ENCODE results near the gene RASA4B. TPM values are rescaled to one million over a fixed set of nuclear protein-coding genes. Genes with fewer than 3 reads are reported as not detected.
"Not testable (repeated sequence)": the region's sequence is repeated elsewhere in the genome, so short reads cannot be mapped to it uniquely, and the experiment has no call there.

RASA4B gene
- polyA plus RNA-seq, 3 donors from 2014 or later: 1.8 to 2.7 (median 2.1) TPM

DNA sequence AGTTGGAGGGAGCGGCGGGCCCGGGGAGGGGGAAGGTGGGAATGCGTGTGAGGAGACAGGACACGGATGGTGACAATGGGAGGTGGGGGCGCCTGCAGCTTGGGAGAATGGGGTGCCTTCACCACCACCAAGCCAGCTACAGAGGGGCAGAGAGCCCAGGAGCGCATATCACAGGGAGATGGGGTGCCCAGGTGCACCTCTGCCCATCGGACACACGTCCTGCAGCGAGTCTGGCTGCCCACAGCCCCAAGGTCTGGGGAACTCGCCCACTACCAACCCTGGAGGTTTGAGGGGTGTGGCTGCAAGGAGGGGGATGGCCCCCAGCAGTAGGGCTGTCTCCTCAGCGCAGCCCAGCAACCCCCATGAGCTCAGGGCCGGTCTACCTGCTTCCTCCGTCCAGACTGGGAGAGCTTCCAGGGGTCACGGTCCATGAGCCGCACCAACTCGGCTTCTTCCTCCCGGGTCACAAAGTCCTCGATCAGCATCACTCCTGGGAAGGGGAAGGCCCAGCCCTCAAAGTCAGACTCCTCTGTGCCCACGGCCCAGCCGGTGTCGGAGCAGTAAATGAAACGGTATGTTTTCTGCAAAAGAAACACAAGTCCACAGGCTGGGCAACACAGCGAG is 58.2 kb downstream of the RASA4B start:
- Mint-ChIP-seq H3K4me3 (no peak overlapping the region), H3K36me3 (peaks cover 0 to 7% (median 3%) of the 10 kb centered on the region in 3 donors), H3K9me3 (no peaks in the 10 kb centered on the region), H3K27me3 (ENCODE audit: low read depth in 3 of 3) (peaks cover 0 to 5% (median 0%) of the 10 kb centered on the region in 3 donors), H3K27ac (no peak overlapping the region), H3K4me1 (peaks cover 18 to 24% of the 10 kb centered on the region in 2 donors)
- DNase-seq: no peak

DNA sequence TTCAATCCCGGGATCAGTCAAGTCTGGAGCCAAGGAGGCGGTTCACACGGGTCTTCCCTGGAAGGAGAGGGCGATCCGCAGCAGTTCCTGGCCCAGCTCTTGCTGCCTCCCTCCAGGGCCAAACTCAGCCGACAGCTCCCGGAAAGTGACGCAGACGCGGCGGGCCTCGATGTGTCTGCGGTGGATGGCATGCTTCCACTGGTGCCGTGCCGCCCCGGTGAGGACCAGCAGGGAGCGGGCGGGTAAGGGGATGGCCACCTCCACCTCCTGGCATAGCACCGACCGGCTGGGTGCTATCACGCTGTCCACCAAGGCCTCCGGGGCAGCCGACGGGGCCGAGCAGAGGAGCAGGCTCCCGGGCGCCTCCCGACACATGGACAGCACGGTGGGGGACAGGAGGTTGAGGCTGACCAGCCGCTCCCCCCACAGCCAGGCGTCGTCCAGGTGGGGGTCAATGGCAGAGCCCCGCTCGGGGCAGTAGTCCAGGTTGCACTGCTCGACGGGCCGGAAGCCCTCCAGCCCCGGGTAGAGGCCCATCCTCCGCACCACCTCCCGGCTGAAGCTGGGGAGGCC is 60.1 kb downstream of the RASA4B start:
- no peak overlapping the region for H3K4me3 Mint-ChIP-seq
- H3K36me3 Mint-ChIP-seq: peaks cover 0 to 4% (median 3%) of the 10 kb centered on the region in 3 donors
- no peaks in the 10 kb centered on the region for H3K9me3 Mint-ChIP-seq
- no peak for DNase-seq
- peaks cover 6 to 10% of the 10 kb centered on the region in 2 donors for H3K4me1 Mint-ChIP-seq
- no peak overlapping the region for H3K27ac Mint-ChIP-seq
- H3K27me3 Mint-ChIP-seq (ENCODE audit: low read depth in 3 of 3): peaks cover 0 to 2% (median 0%) of the 10 kb centered on the region in 3 donors

DNA sequence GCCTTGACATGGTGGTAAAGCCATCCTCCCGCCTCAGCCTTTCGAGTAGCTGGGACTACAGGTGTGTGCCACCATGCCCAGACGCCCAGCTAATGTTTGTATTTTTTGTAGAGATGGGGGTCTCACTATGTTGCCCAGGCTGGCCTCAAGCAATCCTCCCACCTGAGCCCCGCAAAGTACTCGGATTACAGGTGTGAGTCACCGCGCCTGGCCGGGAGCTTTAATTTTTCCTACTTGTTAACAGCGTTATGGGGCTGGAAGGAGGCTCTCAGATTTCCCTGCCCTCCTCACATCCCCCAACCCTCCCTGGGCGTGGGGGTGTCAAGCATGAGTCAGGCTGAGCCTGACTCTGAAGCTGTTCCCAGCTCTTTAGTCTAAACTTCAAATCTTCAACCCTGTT is 61.2 kb downstream of the RASA4B start:
- Mint-ChIP-seq H3K4me3 (no peak overlapping the region), H3K9me3 (no peaks in the 10 kb centered on the region), H3K36me3 (peaks cover 0 to 3% (median 3%) of the 10 kb centered on the region in 3 donors), H3K27me3 (ENCODE audit: low read depth in 3 of 3) (peaks cover 0 to 2% (median 0%) of the 10 kb centered on the region in 3 donors), H3K27ac (peak overlapping the region in 1 of 6 donors; percentile 50), H3K4me1 (peaks cover 0 to 5% of the 10 kb centered on the region in 2 donors)
- DNase-seq: no peak

DNA sequence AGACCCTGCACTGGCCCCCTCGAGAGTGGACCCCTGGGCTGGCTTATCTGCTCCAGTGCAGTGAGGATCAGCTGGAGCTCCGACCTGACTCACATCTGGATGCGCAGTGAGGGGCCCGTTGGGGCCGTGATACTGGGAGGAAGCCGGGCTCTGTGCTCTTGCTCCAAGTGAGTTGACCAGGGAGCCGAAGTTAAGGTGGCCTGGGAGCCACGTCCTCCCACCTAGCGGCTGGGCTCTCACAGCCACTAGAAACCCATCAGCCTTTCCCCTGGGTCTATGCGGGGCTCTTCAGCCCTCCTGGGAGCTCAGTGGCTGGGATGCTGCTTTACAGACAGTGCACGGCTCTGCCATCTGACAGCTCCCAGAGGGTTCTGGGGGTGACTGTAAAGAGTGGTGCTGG is 62.0 kb downstream of the RASA4B start:
- H3K27me3 Mint-ChIP-seq (ENCODE audit: low read depth in 3 of 3): peaks cover 0 to 2% (median 0%) of the 10 kb centered on the region in 3 donors
- no peaks in the 10 kb centered on the region for H3K9me3 Mint-ChIP-seq
- no peak overlapping the region for H3K4me3 Mint-ChIP-seq
- no peak overlapping the region for H3K27ac Mint-ChIP-seq
- peaks cover 0 to 3% (median 1%) of the 10 kb centered on the region in 3 donors for H3K36me3 Mint-ChIP-seq
- peaks cover 0 to under 1% of the 10 kb centered on the region in 2 donors for H3K4me1 Mint-ChIP-seq
- no peak for DNase-seq

DNA sequence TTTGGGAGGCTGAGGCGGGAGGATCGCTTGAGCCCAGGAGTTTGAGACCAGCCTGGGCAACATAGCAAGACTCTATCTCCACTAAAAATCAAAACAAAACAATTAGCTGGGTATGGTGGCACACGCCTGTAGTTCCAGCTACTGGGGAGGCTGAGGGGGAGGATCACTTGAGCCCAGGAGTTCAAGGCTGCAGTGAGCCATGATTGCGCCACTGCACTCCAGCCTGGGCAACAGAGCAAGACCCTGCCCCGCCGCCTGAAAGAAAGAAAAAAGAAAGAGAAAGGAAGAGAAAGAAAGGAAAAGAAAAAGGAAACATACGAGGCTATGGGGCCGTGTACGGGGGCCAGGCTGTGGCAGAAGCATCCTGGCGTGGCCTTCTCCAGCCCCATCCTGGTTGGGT is 62.6 kb downstream of the RASA4B start:
- not testable (repeated sequence) for H3K27me3 Mint-ChIP-seq (ENCODE audit: low read depth in 3 of 3); H3K4me3 Mint-ChIP-seq; H3K27ac Mint-ChIP-seq; H3K36me3 Mint-ChIP-seq; DNase-seq; H3K9me3 Mint-ChIP-seq; H3K4me1 Mint-ChIP-seq

DNA sequence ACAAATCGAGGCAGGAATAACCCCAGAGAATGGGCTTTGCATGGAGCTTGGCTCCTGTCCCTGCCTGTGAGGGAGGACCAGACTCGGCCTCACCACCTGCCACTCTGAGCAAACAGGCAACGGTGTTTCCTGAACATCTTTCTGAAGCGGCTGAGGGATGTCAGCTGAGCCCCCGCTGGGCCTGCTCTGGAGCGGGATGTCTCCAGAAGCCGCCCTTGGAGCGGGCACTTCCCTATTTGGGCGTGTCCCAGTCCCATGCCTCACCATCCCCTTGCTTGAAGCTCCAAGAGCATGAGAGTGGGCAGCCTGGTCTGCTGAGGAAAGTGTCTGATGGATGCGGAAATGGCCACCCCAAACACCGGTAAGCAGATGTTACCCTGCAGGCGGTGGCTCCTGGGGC is 63.1 kb downstream of the RASA4B start:
- DNase-seq: no peak
- H3K36me3 Mint-ChIP-seq: peaks cover 0 to 3% (median 0%) of the 10 kb centered on the region in 3 donors
- no peaks in the 10 kb centered on the region for H3K27me3 Mint-ChIP-seq (ENCODE audit: low read depth in 3 of 3)
- H3K4me1 Mint-ChIP-seq: peaks cover 0 to 3% of the 10 kb centered on the region in 2 donors
- no peak overlapping the region for H3K27ac Mint-ChIP-seq
- no peaks in the 10 kb centered on the region for H3K9me3 Mint-ChIP-seq
- no peak overlapping the region for H3K4me3 Mint-ChIP-seq

DNA sequence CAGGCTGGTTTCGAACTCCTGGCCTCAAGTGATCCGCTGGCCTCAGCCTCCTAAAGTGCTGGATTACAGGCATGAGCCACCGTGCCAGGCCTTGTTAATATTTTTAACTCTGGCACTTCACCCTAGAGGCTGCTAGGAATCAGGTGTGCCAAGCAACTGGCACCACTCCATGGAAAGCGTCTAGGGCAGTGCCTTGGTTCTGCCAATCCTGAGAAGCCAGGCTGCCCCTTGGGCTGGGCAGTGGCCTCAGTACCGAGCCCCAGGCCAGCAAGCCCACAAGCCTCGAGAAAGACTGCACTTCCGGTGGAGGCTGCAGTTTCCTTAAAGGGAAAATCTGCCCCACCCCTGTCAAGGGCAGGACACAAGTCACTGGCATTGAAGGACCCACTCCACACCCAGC is 64.3 kb downstream of the RASA4B start:
- Mint-ChIP-seq H3K27ac (no peak overlapping the region), H3K27me3 (ENCODE audit: low read depth in 3 of 3) (peaks cover 0 to 1% (median 0%) of the 10 kb centered on the region in 3 donors), H3K9me3 (no peaks in the 10 kb centered on the region), H3K4me3 (no peak overlapping the region), H3K36me3 (peaks cover 0 to 3% (median 0%) of the 10 kb centered on the region in 3 donors), H3K4me1 (peaks cover 0 to 3% of the 10 kb centered on the region in 2 donors)
- no peak for DNase-seq

DNA sequence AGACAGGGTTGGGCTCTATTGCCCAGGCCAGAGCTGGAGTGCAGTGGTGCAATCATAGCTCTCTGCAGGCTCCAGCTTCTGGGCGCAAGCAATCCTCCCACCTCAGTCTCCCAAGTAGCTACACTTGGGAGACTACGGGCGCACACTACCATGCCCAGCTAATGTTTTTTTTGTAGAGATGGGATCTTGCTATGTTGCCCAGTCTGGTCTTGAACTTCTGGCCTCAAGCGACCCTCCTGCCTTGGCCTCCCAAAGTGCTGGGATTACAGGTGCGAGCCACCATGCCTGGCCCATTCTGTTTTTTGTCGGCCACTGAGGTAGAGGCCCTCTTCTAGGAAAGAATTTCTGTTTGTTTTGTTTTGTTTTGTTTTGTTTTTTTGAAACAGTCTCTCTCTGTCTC is 65.1 kb downstream of the RASA4B start:
- Mint-ChIP-seq H3K27ac (no peak overlapping the region), H3K9me3 (no peaks in the 10 kb centered on the region)
- DNase-seq: no peak

GRCh38 chr7:102451371-102452054 is 66.1 kb downstream of the RASA4B start:
- H3K36me3 Mint-ChIP-seq: peaks cover 0 to 3% (median 0%) of the 10 kb centered on the region in 3 donors
- peaks cover 0 to 3% of the 10 kb centered on the region in 2 donors for H3K4me1 Mint-ChIP-seq
- H3K4me3 Mint-ChIP-seq: no peak overlapping the region
- peaks cover 0 to 1% (median 0%) of the 10 kb centered on the region in 3 donors for H3K27me3 Mint-ChIP-seq (ENCODE audit: low read depth in 3 of 3)
- no peak overlapping the region for H3K27ac Mint-ChIP-seq
- no peaks in the 10 kb centered on the region for H3K9me3 Mint-ChIP-seq
- DNase-seq: no peak

More for the DNA sequence above, 65.1 kb downstream of the RASA4B start:
- H3K4me1 Mint-ChIP-seq: peaks cover 0 to 3% of the 10 kb centered on the region in 2 donors
- peaks cover 0 to 3% (median 0%) of the 10 kb centered on the region in 3 donors for H3K36me3 Mint-ChIP-seq
- no peak overlapping the region for H3K4me3 Mint-ChIP-seq
- H3K27me3 Mint-ChIP-seq (ENCODE audit: low read depth in 3 of 3): peaks cover 0 to 1% (median 0%) of the 10 kb centered on the region in 3 donors

- H3K4me3 Mint-ChIP-seq: no peak overlapping the region
- H3K27me3 Mint-ChIP-seq (ENCODE audit: low read depth in 3 of 3): peaks cover 0 to 1% (median 0%) of the 10 kb centered on the region in 3 donors
- peaks cover 0 to 4% of the 10 kb centered on the region in 2 donors for H3K4me1 Mint-ChIP-seq
- no peaks in the 10 kb centered on the region for H3K9me3 Mint-ChIP-seq
- H3K36me3 Mint-ChIP-seq: peaks cover 0 to 3% (median 0%) of the 10 kb centered on the region in 3 donors
- peak; percentile 33 to 42 (median 40) for DNase-seq
- peak overlapping the region in 3 of 6 donors; percentile 24 to 82 (median 48) for H3K27ac Mint-ChIP-seq
Observed at GRCh38 chr7:102450242-102450641, 67.3 kb downstream of the RASA4B start.

GRCh38 chr7:102449136-102449535 is 68.4 kb downstream of the RASA4B start:
- DNase-seq: no peak
- Mint-ChIP-seq H3K27ac (no peak overlapping the region), H3K9me3 (no peaks in the 10 kb centered on the region), H3K4me3 (no peak overlapping the region), H3K27me3 (ENCODE audit: low read depth in 3 of 3) (peaks cover 0 to 1% (median 0%) of the 10 kb centered on the region in 3 donors), H3K36me3 (peaks cover 0 to 4% (median 0%) of the 10 kb centered on the region in 3 donors), H3K4me1 (peaks cover 0 to 7% of the 10 kb centered on the region in 2 donors)

DNA sequence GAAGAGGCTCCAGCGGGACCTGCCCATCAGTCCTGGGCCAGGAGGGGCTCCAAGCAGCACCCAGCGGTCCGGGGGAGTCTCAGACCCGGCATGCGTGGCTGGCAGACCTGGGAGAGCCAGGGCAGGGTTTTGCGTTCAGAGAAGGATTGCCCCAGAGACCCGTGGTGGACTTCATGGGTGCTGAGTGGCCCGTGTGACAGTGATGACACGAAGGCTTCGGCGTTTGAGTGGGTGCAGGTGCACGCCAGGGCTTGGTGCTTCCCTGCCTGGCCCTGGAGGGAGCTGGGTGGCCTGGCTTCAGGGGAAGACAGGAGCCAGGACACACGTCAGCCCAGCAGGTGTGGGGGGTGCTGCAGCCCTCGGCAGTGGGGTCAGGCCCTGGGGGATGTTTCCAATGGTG is 70.3 kb downstream of the RASA4B start:
- peaks cover 0 to 4% (median 0%) of the 10 kb centered on the region in 3 donors for H3K36me3 Mint-ChIP-seq
- H3K27me3 Mint-ChIP-seq (ENCODE audit: low read depth in 3 of 3): peaks cover 0 to 4% (median 0%) of the 10 kb centered on the region in 3 donors
- no peak for DNase-seq
- H3K9me3 Mint-ChIP-seq: no peaks in the 10 kb centered on the region
- H3K27ac Mint-ChIP-seq: no peak overlapping the region
- no peak overlapping the region for H3K4me3 Mint-ChIP-seq
- peaks cover 15 to 21% of the 10 kb centered on the region in 2 donors for H3K4me1 Mint-ChIP-seq

DNA sequence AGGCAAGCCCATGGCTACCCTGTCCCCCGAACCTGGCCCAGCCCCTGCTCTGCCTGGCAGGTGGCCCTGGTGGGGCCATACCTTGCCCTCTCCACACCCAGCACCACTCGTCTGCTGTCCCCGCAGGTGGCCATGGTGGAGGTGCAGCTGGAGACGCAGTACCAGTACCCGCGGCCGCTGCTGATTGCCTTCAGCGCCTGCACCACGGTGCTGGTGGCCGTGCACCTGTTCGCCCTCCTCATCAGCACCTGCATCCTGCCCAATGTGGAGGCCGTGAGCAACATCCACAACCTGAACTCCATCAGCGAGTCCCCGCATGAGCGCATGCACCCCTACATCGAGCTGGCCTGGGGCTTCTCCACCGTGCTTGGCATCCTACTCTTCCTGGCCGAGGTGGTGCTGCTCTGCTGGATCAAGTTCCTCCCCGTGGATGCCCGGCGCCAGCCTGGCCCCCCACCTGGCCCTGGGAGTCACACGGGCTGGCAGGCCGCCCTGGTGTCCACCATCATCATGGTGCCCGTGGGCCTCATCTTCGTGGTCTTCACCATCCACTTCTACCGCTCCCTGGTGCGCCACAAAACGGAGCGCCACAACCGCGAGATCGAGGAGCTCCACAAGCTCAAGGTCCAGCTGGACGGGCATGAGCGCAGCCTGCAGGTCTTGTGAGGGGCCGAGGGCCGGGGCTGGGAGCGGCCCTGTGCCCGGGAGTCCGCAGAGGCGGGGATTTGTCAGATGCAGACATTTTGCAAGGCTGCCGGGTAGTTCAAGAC is 71.0 kb downstream of the RASA4B start:
- peaks cover 0 to 4% (median 0%) of the 10 kb centered on the region in 3 donors for H3K27me3 Mint-ChIP-seq (ENCODE audit: low read depth in 3 of 3)
- no peaks in the 10 kb centered on the region for H3K9me3 Mint-ChIP-seq
- no peak for DNase-seq
- peak overlapping the region in 1 of 6 donors; percentile 48 for H3K27ac Mint-ChIP-seq
- H3K4me3 Mint-ChIP-seq: no peak overlapping the region
- H3K36me3 Mint-ChIP-seq: peaks cover 0 to 7% (median 0%) of the 10 kb centered on the region in 3 donors
- peaks cover 22 to 29% of the 10 kb centered on the region in 2 donors for H3K4me1 Mint-ChIP-seq

Data from immature natural killer cell (primary cell).